Endothelial cell (in vitro differentiated cells): Measurements from ENCODE around the gene MAP4K3. TPM values are rescaled to one million over a fixed set of nuclear protein-coding genes. Genes with fewer than 3 reads are reported as not detected.
"Not testable (repeated sequence)": the region's sequence is repeated elsewhere in the genome, so short reads cannot be mapped to it uniquely, and the experiment has no call there.

Source experiments
- DNase-seq: peaks from one replicate; pipeline ENCODE4 v3.0.0; 2021; ENCODE audit warnings: low spot score
- H3K27ac Mint-ChIP-seq: one replicate; pipeline ENCODE4 v1.8.0; 2021; ENCODE audit warnings: mixed read lengths, inconsistent platforms; ENCODE audit not compliant: unreplicated experiment
- H3K27me3 Mint-ChIP-seq: one replicate; pipeline ENCODE4 v1.8.0; 2021; ENCODE audit warnings: mild to moderate bottlenecking, moderate library complexity, mixed read lengths, inconsistent platforms; ENCODE audit not compliant: unreplicated experiment
- H3K36me3 Mint-ChIP-seq: one replicate; pipeline ENCODE4 v1.8.0; 2021; ENCODE audit warnings: mild to moderate bottlenecking, low read depth, mixed read lengths, inconsistent platforms; ENCODE audit not compliant: unreplicated experiment
- H3K4me1 Mint-ChIP-seq: one replicate; pipeline ENCODE4 v1.8.0; 2021; ENCODE audit warnings: mild to moderate bottlenecking, mixed read lengths, inconsistent platforms; ENCODE audit not compliant: unreplicated experiment
- H3K4me3 Mint-ChIP-seq: one replicate; pipeline ENCODE4 v1.8.0; 2021; ENCODE audit warnings: mild to moderate bottlenecking, mixed read lengths, inconsistent platforms; ENCODE audit not compliant: unreplicated experiment
- H3K9me3 Mint-ChIP-seq: one replicate; pipeline ENCODE4 v1.8.0; 2021; ENCODE audit warnings: mixed read lengths, inconsistent platforms; ENCODE audit not compliant: unreplicated experiment
- CTCF ChIP-seq: fragments of 200-600 bp; sonication (generic); IDR thresholded peaks from one replicate; pipeline ENCODE4 v1.5.0; 2021; ENCODE audit warnings: antibody characterized with exemption; ENCODE audit not compliant: unreplicated experiment
- total RNA-seq: library from RNA; stranded (reverse); fragmentation: NEBNext Ultra II Directional; extraction: Animal tissue kit (Norgen Biotek cat#: 25700); gene quantifications from one replicate; pipeline ENCODE4 v1.2.1, GENCODE V29; 2021; ENCODE audit not compliant: unreplicated experiment

MAP4K3 gene
- total RNA-seq, 1 donor from 2014 or later, result 51.1 TPM

- no peak overlapping the region for H3K4me3 Mint-ChIP-seq
- H3K4me1 Mint-ChIP-seq, result peaks cover 29% of the 10 kb centered on the region
- H3K27me3 Mint-ChIP-seq, result no peaks in the 10 kb centered on the region
- no peak for DNase-seq
- H3K36me3 Mint-ChIP-seq, result no peaks in the 10 kb centered on the region
- TF ChIP-seq CTCF, result no peak
- H3K9me3 Mint-ChIP-seq, result no peaks in the 10 kb centered on the region
- H3K27ac Mint-ChIP-seq, result no peak overlapping the region
Observed at GRCh38 chr2:39385172-39385571, 51.9 kb downstream of the MAP4K3 start.

GRCh38 chr2:39384071-39384470 is 53.0 kb downstream of the MAP4K3 start:
- H3K36me3 Mint-ChIP-seq, H3K27me3 Mint-ChIP-seq, H3K9me3 Mint-ChIP-seq, DNase-seq, H3K27ac Mint-ChIP-seq, H3K4me3 Mint-ChIP-seq: not testable (repeated sequence)
- peaks cover 31% of the 10 kb centered on the region for H3K4me1 Mint-ChIP-seq

GRCh38 chr2:39383146-39383545 is 53.9 kb downstream of the MAP4K3 start:
- Mint-ChIP-seq H3K36me3 (no peaks in the 10 kb centered on the region), H3K27ac (no peak overlapping the region)

GRCh38 chr2:39381653-39382052 is 55.4 kb downstream of the MAP4K3 start:
- Mint-ChIP-seq H3K27me3 (no peaks in the 10 kb centered on the region), H3K27ac (no peak overlapping the region), H3K4me1 (peaks cover 32% of the 10 kb centered on the region), H3K36me3 (no peaks in the 10 kb centered on the region), H3K9me3 (no peaks in the 10 kb centered on the region), H3K4me3 (no peak overlapping the region)
- no peak for TF ChIP-seq CTCF
- peak; percentile 11 for DNase-seq

More at GRCh38 chr2:39383146-39383545, 53.9 kb downstream of the MAP4K3 start:
- H3K4me1 Mint-ChIP-seq, result peaks cover 28% of the 10 kb centered on the region
- no peak overlapping the region for H3K4me3 Mint-ChIP-seq
- DNase-seq, result no peak
- H3K9me3 Mint-ChIP-seq, result no peaks in the 10 kb centered on the region
- TF ChIP-seq CTCF, result no peak
- no peaks in the 10 kb centered on the region for H3K27me3 Mint-ChIP-seq

- Mint-ChIP-seq H3K36me3 (peaks cover 6% of the 10 kb centered on the region), H3K9me3 (no peaks in the 10 kb centered on the region), H3K4me1 (peaks cover 32% of the 10 kb centered on the region), H3K27me3 (peaks cover 1% of the 10 kb centered on the region), H3K4me3 (no peak overlapping the region), H3K27ac (peak overlapping the region; percentile 9)
- DNase-seq, result no peak
- no peak for TF ChIP-seq CTCF
Observed at GRCh38 chr2:39380525-39381150, 56.4 kb downstream of the MAP4K3 start.
